Calu3 (cell line): ENCODE measurements around the gene RIMBP2. TPM values are rescaled to one million over a fixed set of nuclear protein-coding genes. Genes with fewer than 3 reads are reported as not detected.

Experiments
- BruUV-seq: library from RNA; stranded (reverse); fragments of 400-500 nt; replicated peaks from 2 replicates; lab custom pipeline; 2021; lab: Mats Ljungman, UMichigan
- CTCF ChIA-PET: fragments of 300-600 bp; sonication (Branson Sonifier 250); formaldehyde crosslinking; loops from one replicate; lab custom pipeline; 2022; ENCODE audit warnings: antibody characterized with exemption; lab: Charles Lee
- DNase-seq: peaks from one replicate; pipeline ENCODE4 v3.0.0; 2022
- H3K27ac Mint-ChIP-seq: one replicate; pipeline ENCODE4 v1.8.0; 2022; ENCODE audit warnings: mixed read lengths; ENCODE audit not compliant: unreplicated experiment
- H3K27me3 Mint-ChIP-seq: one replicate; pipeline ENCODE4 v1.8.0; 2022; ENCODE audit warnings: mixed read lengths; ENCODE audit not compliant: unreplicated experiment
- H3K36me3 Mint-ChIP-seq: one replicate; pipeline ENCODE4 v1.8.0; 2022; ENCODE audit warnings: mild to moderate bottlenecking, moderate library complexity, mixed read lengths; ENCODE audit not compliant: insufficient read depth, unreplicated experiment
- H3K4me1 Mint-ChIP-seq: one replicate; pipeline ENCODE4 v1.8.0; 2022; ENCODE audit warnings: mild to moderate bottlenecking, low read depth, mixed read lengths; ENCODE audit not compliant: unreplicated experiment
- H3K4me3 Mint-ChIP-seq: one replicate; pipeline ENCODE4 v1.8.0; 2022; ENCODE audit warnings: mild to moderate bottlenecking, low read depth, moderate library complexity, mixed read lengths; ENCODE audit not compliant: unreplicated experiment
- H3K9me3 Mint-ChIP-seq: one replicate; pipeline ENCODE4 v1.8.0; 2022; ENCODE audit warnings: low read depth, mixed read lengths; ENCODE audit not compliant: unreplicated experiment
- CTCF ChIP-seq: fragments of 200-600 bp; IDR thresholded peaks from one replicate; pipeline ENCODE4 v1.8.0; 2022; ENCODE audit warnings: antibody characterized with exemption; ENCODE audit not compliant: unreplicated experiment
- intact Hi-C: fragments of 100-400 bp; cut with micrococcal nuclease; formaldehyde crosslinking; loops from one replicate; pipeline ENCODE4 v1.10.0; 2022; ENCODE audit not compliant: unreplicated experiment
- total RNA-seq: library from RNA; stranded (reverse); gene quantifications from 2 replicates; pipeline ENCODE4 v1.2.3, GENCODE V29; 2022

The RIMBP2 gene
- total RNA-seq, 1 experiment from 2014 or later = 6.1 TPM

DNA sequence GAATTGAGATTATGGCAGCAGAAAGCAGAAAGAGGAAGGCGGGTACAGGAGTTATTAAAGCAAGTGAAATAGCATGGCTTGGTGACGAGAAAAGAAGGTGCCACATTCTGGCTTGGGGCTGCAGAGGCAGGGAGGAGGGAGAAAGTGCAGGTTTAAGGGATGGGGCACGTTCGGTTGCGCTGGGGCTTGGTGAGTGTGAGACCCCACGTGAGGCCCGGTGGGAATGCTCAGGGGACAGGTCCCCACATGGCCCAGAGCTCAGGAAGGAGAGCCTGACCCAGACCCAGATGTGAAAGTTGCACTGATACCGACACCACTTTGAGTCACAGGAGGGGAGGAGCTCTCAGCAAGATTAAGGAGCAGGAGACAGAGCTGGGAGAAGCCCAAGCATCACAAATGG is 191.3 kb downstream of the RIMBP2 start:
- H3K27ac Mint-ChIP-seq = no peak overlapping the region
- peaks cover 15% of the 10 kb centered on the region for H3K9me3 Mint-ChIP-seq
- no TSS peak for BruUV-seq
- TF ChIP-seq CTCF = no peak
- no peak for DNase-seq
- intact Hi-C loops = no loop called here
- no peaks in the 10 kb centered on the region for H3K36me3 Mint-ChIP-seq
- CTCF ChIA-PET = no interaction called here
- no peak overlapping the region for H3K4me3 Mint-ChIP-seq
- H3K4me1 Mint-ChIP-seq = no peaks in the 10 kb centered on the region
- no peaks in the 10 kb centered on the region for H3K27me3 Mint-ChIP-seq

GRCh38 chr12:130523863-130524614 is 192.1 kb downstream of the RIMBP2 start:
- H3K27ac Mint-ChIP-seq = no peak overlapping the region
- no peaks in the 10 kb centered on the region for H3K27me3 Mint-ChIP-seq
- no peak overlapping the region for H3K4me3 Mint-ChIP-seq
- intact Hi-C loops = no loop called here
- no peak for DNase-seq
- no peaks in the 10 kb centered on the region for H3K36me3 Mint-ChIP-seq
- TF ChIP-seq CTCF = no peak
- peaks cover 12% of the 10 kb centered on the region for H3K9me3 Mint-ChIP-seq
- no TSS peak for BruUV-seq
- CTCF ChIA-PET = no interaction called here
- H3K4me1 Mint-ChIP-seq = no peaks in the 10 kb centered on the region

- intact Hi-C loops = no loop called here
- TF ChIP-seq CTCF = no peak
- CTCF ChIA-PET = no interaction called here
- Mint-ChIP-seq H3K27me3 (no peaks in the 10 kb centered on the region), H3K27ac (no peak overlapping the region), H3K4me1 (no peaks in the 10 kb centered on the region), H3K36me3 (no peaks in the 10 kb centered on the region), H3K9me3 (peaks cover 11% of the 10 kb centered on the region), H3K4me3 (no peak overlapping the region)
- no TSS peak for BruUV-seq
- DNase-seq = no peak
Observed at GRCh38 chr12:130523208-130523607, 192.9 kb downstream of the RIMBP2 start.

GRCh38 chr12:130522244-130522834 is 193.8 kb downstream of the RIMBP2 start:
- no peak for DNase-seq
- H3K36me3 Mint-ChIP-seq = no peaks in the 10 kb centered on the region
- H3K27ac Mint-ChIP-seq = no peak overlapping the region
- no peak for TF ChIP-seq CTCF
- intact Hi-C loops = no loop called here
- no peaks in the 10 kb centered on the region for H3K27me3 Mint-ChIP-seq
- no peaks in the 10 kb centered on the region for H3K4me1 Mint-ChIP-seq
- BruUV-seq = no TSS peak
- CTCF ChIA-PET = no interaction called here
- H3K4me3 Mint-ChIP-seq = no peak overlapping the region
- peaks cover 11% of the 10 kb centered on the region for H3K9me3 Mint-ChIP-seq
